ENCODE measurements around the gene PDRG1. TPM values are rescaled to one million over a fixed set of nuclear protein-coding genes. Genes with fewer than 3 reads are reported as not detected.
"Not testable (repeated sequence)": the region's sequence is repeated elsewhere in the genome, so short reads cannot be mapped to it uniquely, and the experiment has no call there.

The PDRG1 gene
- polyA plus RNA-seq, 1 donor: 19.2 TPM

GRCh38 chr20:31966991-31967655 is 15.3 kb upstream of the PDRG1 start:
- DNase-seq: no peak

- DNase-seq: no peak
Measured at GRCh38 chr20:31963889-31964288, 12.0 kb upstream of the PDRG1 start.

GRCh38 chr20:31962761-31963160 is 10.9 kb upstream of the PDRG1 start:
- no peak for DNase-seq

DNA sequence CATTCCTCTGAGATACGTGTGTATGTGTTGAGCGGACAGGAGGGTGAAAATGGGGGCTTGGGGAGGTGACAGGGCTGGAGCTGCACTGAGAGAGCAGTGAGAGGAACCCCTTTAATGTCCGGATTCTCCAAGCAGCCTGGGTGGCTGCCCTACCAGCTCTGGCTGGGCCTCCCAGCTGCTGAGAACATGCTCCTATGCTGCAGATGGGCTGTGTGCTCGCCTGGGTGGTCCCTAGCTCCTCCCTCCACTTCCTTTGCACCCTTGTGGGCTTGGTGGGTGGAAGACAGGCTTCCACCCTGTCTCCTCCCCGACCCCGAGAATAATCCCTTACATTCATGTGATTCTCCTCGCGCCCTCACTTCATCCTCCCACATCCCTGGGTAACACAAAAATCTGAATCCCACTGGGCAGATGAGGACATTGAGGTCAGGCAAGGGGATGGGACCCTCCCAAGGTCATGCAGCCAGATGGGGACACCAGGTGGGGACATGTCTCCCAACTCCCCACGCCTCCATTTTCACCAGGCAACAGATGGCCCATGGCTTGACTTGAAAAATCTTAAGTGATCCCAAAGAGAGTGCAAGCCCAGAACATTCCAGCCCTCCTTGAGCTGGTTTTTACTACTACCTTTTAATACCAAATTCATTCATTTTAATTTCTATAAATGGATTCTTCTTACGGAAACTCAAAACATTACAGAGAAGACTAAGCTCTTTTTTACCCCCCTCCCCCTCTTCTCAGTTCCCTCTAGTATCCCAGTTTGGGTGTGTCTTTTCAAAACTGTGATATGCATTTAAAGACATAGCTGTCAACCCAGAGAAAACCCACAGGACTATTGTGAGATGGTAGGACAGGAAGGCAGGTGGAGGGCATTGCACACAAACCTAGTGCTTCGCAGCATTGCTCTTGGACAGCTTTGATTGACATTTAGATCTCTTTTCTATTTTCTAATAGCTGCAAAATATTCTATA is 5.0 kb upstream of the PDRG1 start:
- DNase-seq: no peak

- no peak for DNase-seq
Measured at GRCh38 chr20:31954500-31954899, 2.7 kb upstream of the PDRG1 start.

DNA sequence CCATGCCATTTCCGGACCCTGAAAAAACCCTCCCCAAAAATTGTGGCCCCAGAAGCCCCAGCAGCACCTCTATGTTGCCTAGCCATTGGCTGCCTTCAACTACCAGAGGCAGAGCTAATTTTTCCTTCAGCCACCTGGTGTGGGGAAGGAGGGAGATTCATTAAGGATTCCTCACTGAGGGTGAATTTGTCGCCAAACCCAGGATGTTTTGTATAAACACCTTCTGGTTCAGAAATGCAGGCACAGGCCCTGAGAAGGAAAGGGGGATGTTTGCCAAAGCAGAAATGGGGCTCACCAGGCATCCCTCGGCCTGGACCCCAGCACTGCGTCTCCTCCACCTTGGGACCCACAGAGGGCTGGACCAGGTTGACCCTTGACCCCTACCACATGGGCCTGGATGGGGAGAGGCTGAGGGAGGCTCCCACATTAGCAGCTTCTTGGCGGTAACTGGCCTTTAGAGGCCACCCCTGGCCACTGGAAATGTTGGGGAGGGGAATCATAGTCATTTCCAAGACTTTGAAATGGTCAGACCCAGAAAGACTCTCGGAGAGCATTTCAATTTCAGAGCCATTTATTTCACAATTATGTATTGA is 1.8 kb upstream of the PDRG1 start:
- DNase-seq: no peak

DNA sequence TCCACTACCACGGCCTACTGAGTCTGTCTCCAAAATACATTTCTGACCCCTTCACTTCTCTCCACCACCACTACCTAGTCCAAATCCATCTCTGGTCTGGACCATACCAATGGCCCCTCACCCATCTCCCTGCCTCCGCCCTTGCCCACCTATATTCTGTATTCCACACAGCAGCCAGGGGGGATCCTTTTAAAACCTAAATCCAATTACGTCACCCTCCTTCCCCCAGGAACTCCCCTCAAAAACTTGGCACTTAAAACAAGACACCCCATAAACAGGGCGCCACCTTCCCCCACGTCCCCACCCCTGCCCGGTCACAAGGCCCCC is 680 bp downstream of the PDRG1 start:
- DNase-seq: no peak

DNA sequence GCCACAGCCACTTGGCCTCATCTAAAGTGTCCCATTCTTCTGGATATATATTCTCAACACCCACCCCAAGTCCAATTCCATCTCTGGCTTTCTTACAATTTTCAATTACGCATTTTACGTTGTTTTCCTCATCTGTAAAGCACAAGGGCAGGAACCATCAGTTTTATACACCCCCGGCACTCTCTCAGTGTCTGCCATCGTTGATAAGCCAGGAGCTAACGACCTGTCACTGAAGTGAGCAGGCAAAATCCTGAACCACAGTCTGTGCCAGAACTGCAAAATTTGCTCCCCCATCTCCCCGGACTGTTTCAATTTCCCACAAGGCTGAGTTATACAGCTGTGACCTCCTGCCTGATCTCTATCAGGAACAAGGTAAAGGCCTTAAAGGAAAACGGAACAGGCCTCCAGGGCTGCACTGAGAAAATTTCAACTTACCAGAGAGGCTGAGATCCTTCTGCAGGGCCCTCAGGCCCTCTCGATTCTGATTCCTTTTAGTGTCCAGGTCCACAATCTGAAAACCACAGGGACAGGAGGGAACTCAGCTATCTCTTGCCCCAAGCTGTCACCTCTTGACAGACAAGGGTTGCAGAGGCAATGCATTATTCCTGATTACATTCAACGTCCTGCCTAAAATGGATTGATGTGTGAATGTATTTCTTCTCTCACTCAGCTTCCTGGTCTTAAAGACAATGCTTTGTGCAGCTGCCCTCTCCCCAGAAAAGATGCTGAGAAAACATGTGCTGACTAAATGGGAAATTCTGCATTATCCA is 1.8 kb downstream of the PDRG1 start:
- no peak for DNase-seq

DNA sequence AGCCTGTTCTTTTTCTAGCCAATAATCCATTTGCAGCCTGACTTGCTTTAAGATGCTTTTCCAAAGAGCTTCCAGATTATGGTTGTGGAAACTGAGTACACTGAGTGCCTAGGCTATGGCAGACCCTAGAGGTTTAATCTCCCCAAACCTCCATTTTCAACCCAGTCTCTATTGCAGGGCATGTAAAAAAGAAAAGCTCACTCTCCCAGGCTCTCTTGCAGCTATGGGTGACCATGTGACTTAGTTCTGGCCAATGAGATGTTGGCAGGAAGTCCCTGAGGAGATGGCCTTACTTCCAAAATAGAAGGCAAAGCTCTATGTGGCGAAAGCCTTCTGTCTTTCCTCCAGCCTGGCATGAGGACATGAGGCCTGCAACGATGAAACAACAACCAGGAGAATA is 3.8 kb downstream of the PDRG1 start:
- DNase-seq: no peak

DNA sequence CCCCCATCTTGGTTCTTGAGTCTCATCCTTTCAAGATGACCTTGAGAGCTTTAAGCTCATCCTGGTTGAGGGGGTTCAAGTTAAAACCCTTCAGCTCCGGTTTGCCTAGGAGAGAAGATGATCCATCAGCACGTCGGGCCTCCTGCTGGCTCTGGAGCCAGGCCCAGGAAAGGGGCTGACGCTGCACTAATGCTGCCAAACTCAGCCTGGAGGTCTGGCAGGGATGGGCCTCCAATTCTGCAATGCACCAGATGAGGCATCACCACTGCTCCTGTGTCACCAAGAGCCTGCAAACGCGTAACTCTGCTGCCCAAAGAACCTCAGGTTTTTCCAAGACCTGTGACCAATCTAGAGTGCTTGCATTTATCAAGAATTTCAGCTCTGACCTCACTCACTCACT is 6.1 kb downstream of the PDRG1 start:
- DNase-seq: no peak

GRCh38 chr20:31945319-31945718 is 6.5 kb downstream of the PDRG1 start:
- no peak for DNase-seq

DNA sequence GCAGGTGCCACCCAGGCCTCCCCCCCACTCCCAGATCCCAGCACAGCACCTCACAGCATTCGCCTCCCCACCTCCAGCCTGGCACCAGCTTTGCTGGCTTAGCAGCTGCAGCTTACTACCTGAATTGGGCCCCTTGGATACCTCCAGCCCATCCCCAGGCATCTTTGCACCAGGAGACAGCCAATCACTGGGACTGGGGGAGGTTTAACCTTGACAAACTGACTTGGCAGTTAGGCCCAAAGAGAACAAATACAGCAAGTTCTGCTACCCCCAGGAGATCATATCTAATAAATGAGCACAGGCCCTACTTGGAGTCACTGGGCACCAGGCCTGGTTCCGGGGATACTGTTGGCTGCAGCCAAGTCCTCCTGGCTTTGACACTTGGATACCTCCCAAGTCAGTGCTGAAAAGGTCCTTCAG is 8.8 kb downstream of the PDRG1 start:
- no peak for DNase-seq

- no peak for DNase-seq
Measured at GRCh38 chr20:31939661-31940060, 12.2 kb downstream of the PDRG1 start.

GRCh38 chr20:31937820-31938219 is 14.0 kb downstream of the PDRG1 start:
- no peak for DNase-seq

- DNase-seq: no peak
Measured at GRCh38 chr20:31936420-31936819, 15.4 kb downstream of the PDRG1 start.

DNA sequence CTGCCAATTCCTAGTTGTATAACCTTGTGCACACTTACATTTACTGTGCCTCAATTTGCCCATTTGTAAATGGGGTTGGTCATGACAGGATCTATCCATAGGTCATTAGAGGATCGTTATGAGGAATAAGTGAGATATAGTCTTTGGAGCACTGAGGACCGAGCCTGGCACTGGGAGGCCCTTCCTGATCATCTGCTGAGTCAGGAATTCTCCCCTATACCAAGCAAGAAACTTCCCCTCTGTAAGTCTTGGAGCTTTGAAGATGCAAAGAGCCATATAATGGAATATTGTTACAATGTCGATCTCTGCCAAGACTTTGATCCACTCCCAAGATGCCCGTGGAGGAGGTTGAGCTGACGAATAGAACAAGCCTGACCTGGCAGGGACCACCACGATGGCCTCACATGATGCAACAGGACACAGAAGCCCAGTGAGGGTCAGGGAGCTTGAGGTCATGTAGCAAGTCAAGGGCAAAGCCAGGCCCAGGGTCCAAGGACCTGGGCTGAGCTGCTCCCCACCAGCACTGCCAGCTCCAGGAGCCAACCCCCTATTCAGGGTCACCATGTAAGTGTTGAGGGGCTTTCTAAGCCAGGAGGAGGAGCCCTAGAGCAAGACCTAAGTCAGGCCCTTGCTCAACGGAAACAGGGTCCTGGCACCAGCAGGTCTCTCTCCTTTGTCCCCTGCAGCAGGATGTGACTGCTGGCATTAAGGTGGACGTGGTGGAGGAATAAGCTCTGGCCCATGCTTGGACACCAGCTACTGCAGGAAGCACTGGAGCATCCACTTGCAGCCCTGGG is 16.7 kb downstream of the PDRG1 start:
- DNase-seq: no peak

GRCh38 chr20:31934491-31934890 is 17.4 kb downstream of the PDRG1 start:
- DNase-seq: no peak

DNA sequence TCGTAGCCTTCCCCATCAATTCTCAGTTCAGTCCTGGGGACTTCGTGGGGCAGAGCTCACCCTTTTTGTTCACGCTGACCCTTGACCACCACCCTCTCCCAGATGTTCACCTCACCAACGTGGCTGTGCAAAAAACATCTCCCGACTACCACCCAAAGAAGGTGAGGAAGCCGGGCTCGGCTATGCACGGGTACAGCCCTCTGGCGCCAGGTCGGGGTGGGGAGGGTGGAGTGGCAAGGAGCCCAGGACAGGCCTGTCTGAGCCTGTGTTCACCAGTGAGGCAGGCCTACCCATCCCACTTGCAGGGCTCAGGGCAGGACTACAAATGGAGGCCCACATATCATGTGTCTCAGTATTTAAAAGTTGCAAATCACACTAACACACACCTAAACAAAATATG is 18.1 kb downstream of the PDRG1 start:
- DNase-seq: no peak

- DNase-seq: no peak
Measured at GRCh38 chr20:31930779-31931178, 21.1 kb downstream of the PDRG1 start.

DNA sequence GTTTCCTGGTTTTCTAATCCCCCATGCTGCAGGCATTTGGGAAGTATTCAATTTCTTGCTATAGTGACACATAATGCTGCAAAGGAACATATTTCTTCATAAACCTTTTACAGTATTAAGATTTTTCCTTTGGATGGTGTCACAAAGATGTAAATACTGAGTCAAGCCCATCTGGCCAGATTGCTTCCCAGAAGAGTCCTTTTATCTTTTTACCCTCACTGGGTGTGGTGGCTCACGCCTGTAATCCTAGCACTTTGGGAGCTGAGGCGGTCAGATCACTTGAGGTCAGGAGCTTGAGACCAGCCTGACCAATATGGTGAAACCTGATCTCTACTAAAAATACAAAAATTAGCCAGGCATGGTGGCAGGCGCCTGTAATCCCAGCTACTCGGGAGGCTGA is 22.2 kb downstream of the PDRG1 start:
- not testable (repeated sequence) for DNase-seq

- DNase-seq: no peak
Measured at GRCh38 chr20:31927627-31928159, 24.2 kb downstream of the PDRG1 start.

DNA sequence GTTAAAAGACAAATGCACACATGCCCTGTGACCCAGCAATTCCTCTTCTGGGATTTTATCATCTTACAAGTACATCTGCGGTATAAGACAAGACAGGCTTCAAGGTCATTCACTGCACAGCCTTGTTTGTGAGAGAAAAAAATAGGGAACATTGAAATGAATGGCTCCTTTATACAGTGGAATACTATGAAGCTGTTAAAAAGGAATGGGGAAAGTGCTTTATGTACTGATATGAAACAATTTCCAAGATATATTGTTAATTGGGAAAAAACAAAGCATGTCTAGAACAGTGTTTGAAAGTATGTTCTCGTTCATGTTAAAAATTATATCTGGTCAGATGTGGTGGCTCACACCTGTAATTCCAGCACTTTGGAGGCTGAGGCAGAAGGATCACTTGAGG is 25.4 kb downstream of the PDRG1 start:
- no peak for DNase-seq
